ENCODE results near the gene FAH.

- TF ChIP-seq CTCF (IDR thresholded peaks at IDR 0.05) (no peak), POLR2A (IDR thresholded peaks at IDR 0.05) (no peak)
Measured at GRCh38 chr15:80186597-80186996, 33.8 kb downstream of the FAH start.

Data from testis (tissue), 2 donors.